HepG2 (cell line): ENCODE data around the gene PRDM15. TPM values are rescaled to one million over a fixed set of nuclear protein-coding genes. Genes with fewer than 3 reads are reported as not detected.

Experiments used
- ATAC-seq: fragments of 200-7000 bp; cut with Tn5 transposase; 3 replicates; pipeline ENCODE4 v1.9.1; 2020; ENCODE audit warnings: mild to moderate bottlenecking, moderate library complexity
- BruUV-seq: library from RNA; stranded (reverse); fragments of 400-500 nt; replicated peaks from 2 replicates; lab custom pipeline; 2021; lab: Mats Ljungman, UMichigan
- CTCF ChIA-PET: fragments of 300-600 bp; formaldehyde crosslinking; extraction: SDS; loops from one replicate; lab custom pipeline; 2021; ENCODE audit warnings: low total read pairs, inconsistent platforms, low intra/inter-chr PET ratio; lab: Yijun Ruan, JAX
- POLR2A ChIA-PET: fragments of 350-600 bp; sonication (Branson Sonifier 250); formaldehyde crosslinking; loops from one replicate; lab custom pipeline; 2020; ENCODE audit warnings: antibody characterized with exemption, inconsistent platforms; lab: Yijun Ruan, JAX
- DNase-seq: peaks from one replicate; pipeline ENCODE4 v3.0.0-alpha.2; 2015; ENCODE audit warnings: low spot score
- FAIRE-seq: peaks from 3 replicates; lab custom pipeline; 2011; peaks lifted over from hg19 to GRCh38; lab: Jason Lieb, UNC
- H2AFZ ChIP-seq: one replicate; pipeline ENCODE4 v1.6.1; 2011; ENCODE audit warnings: low read length, inconsistent platforms
- H3K27ac ChIP-seq: fragments of 300-600 bp; 3 replicates; pipeline ENCODE4 v1.8.0; 2011; ENCODE audit warnings: mixed run types, mild to moderate bottlenecking, mixed read lengths, low read length, inconsistent platforms; ENCODE audit not compliant: insufficient read depth; ENCODE audit errors: extremely low read length
- H3K27me3 ChIP-seq, 2 experiments: fragments of 200-600 bp in 1 of 2; 2 replicates in 1 of 2; 3 replicates in 1 of 2; pipeline versions ENCODE4 v1.6.0 to v1.8.0; 2011; ENCODE audit warnings: low read length in 2 of 2, mild to moderate bottlenecking in 2 of 2, moderate library complexity in 2 of 2, inconsistent platforms in 1 of 2; ENCODE audit not compliant: insufficient read depth in 2 of 2, control insufficient read depth in 1 of 2
- H3K36me3 ChIP-seq, 2 experiments: fragments of 200-600 bp in 1 of 2; replicated peaks in 1 of 2; 2 replicates in 1 of 2; 3 replicates in 1 of 2; pipeline versions ENCODE4 v1.5.1 to v1.8.0; 2011; ENCODE audit warnings: low read length in 2 of 2, inconsistent platforms in 1 of 2; ENCODE audit not compliant: insufficient read depth in 2 of 2, control insufficient read depth in 1 of 2
- H3K4me1 ChIP-seq: 2 replicates; pipeline ENCODE4 v1.5.1; 2012; ENCODE audit warnings: low read length, inconsistent platforms; ENCODE audit not compliant: insufficient read depth
- H3K4me2 ChIP-seq: 2 replicates; pipeline ENCODE4 v1.6.0; 2011; ENCODE audit warnings: low read depth, low read length, inconsistent platforms
- H3K4me3 ChIP-seq, 3 experiments: fragments of 200-600 bp in 1 of 3; sonication (generic), shearing (Covaris generic) in 1 of 3; replicated peaks in 1 of 3; 2 replicates each; pipeline ENCODE4 v1.5.1; 2011 to 2016; ENCODE audit warnings: low read length in 3 of 3, inconsistent platforms in 2 of 3, low read depth in 2 of 3, mild to moderate bottlenecking in 2 of 3, control low read depth in 1 of 3, mixed read lengths in 1 of 3; ENCODE audit not compliant: insufficient read depth in 1 of 3
- H3K79me2 ChIP-seq: one replicate; pipeline ENCODE4 v1.6.1; 2011; ENCODE audit warnings: low read length, inconsistent platforms; ENCODE audit not compliant: insufficient read depth
- H3K9ac ChIP-seq: 2 replicates; pipeline ENCODE4 v1.6.0; 2011; ENCODE audit warnings: mild to moderate bottlenecking, low read depth, low read length, inconsistent platforms; ENCODE audit not compliant: insufficient read depth
- H3K9me3 ChIP-seq: 2 replicates; pipeline ENCODE4 v1.5.1; 2012; ENCODE audit warnings: mild to moderate bottlenecking, low read length
- H4K20me1 ChIP-seq: 2 replicates; pipeline ENCODE4 v1.6.0; 2011; ENCODE audit warnings: inconsistent platforms, mild to moderate bottlenecking, low read length, moderate library complexity; ENCODE audit not compliant: insufficient read depth
- ARNT ChIP-seq: fragments of 450-650 bp; IDR thresholded peaks from 2 replicates; pipeline ENCODE4 v1.6.1; 2017
- CENPBD1 ChIP-seq: sonication (generic); formaldehyde crosslinking; IDR thresholded peaks from 2 replicates; pipeline ENCODE4 v1.8.0; 2022; ENCODE audit warnings: missing genetic modification reagents, low read depth, mild to moderate bottlenecking, borderline replicate concordance
- GATA4 ChIP-seq: sonication (generic); IDR thresholded peaks from 2 replicates; pipeline ENCODE4 v1.6.1; 2016; ENCODE audit warnings: antibody characterized with exemption, low read depth, borderline replicate concordance
- KLF13 ChIP-seq: sonication (generic); formaldehyde crosslinking; IDR thresholded peaks from 2 replicates; pipeline ENCODE4 v1.4.0; 2020; ENCODE audit warnings: mild to moderate bottlenecking, missing genetic modification reagents
- KLF16 ChIP-seq, 2 experiments: sonication (generic) in 1 of 2; formaldehyde crosslinking in 1 of 2; IDR thresholded peaks; 2 replicates each; pipeline versions ENCODE4 v1.6.1 to v1.8.0; 2016 to 2023; ENCODE audit warnings: missing genetic modification reagents in 2 of 2, missing compliant biosample characterization in 1 of 2
- MLLT10 ChIP-seq: sonication (generic); formaldehyde crosslinking; IDR thresholded peaks from 2 replicates; pipeline ENCODE4 v1.4.0; 2020; ENCODE audit warnings: missing genetic modification reagents
- REST ChIP-seq, 2 experiments: IDR thresholded peaks; 2 replicates each; pipeline ENCODE4 v1.6.1; 2011 to 2012; ENCODE audit warnings: low read length in 2 of 2, borderline replicate concordance in 1 of 2, low read depth in 1 of 2, mild to moderate bottlenecking in 1 of 2, moderate library complexity in 1 of 2
- SAFB2 ChIP-seq: sonication (generic); formaldehyde crosslinking; IDR thresholded peaks from 2 replicates; pipeline ENCODE4 v1.5.1; 2020; ENCODE audit warnings: missing genetic modification reagents, low read depth, mild to moderate bottlenecking, borderline replicate concordance
- SMARCE1 ChIP-seq: fragments of 450-650 bp; IDR thresholded peaks from 2 replicates; pipeline ENCODE4 v1.6.1; 2017; ENCODE audit warnings: borderline replicate concordance
- SNAI1 ChIP-seq: sonication (generic); formaldehyde crosslinking; IDR thresholded peaks from 2 replicates; pipeline ENCODE4 v1.5.0; 2020; ENCODE audit warnings: mild to moderate bottlenecking, missing genetic modification reagents, borderline replicate concordance
- WIZ ChIP-seq: sonication (generic); formaldehyde crosslinking; IDR thresholded peaks from 2 replicates; pipeline ENCODE4 v1.5.1; 2020; ENCODE audit warnings: mild to moderate bottlenecking, missing genetic modification reagents
- ZBTB14 ChIP-seq: sonication (generic); formaldehyde crosslinking; IDR thresholded peaks from 2 replicates; pipeline ENCODE4 v1.4.0; 2020; ENCODE audit warnings: missing genetic modification reagents
- ZNF44 ChIP-seq: sonication (generic); formaldehyde crosslinking; IDR thresholded peaks from 2 replicates; pipeline ENCODE4 v1.5.1; 2020; ENCODE audit warnings: mild to moderate bottlenecking, missing genetic modification reagents
- ZNF543 ChIP-seq: sonication (generic); formaldehyde crosslinking; IDR thresholded peaks from 2 replicates; pipeline ENCODE4 v1.4.0; 2020; ENCODE audit warnings: mild to moderate bottlenecking, missing genetic modification reagents
- ZNF567 ChIP-seq: sonication (generic); formaldehyde crosslinking; IDR thresholded peaks from 2 replicates; pipeline ENCODE4 v1.8.1; 2023; ENCODE audit warnings: mild to moderate bottlenecking, missing genetic modification reagents, borderline replicate concordance
- WGBS: methylation state at CpG from one replicate; pipeline ENCODE4 v1.1.6; 2017; ENCODE audit warnings: low lambda C conversion rate; 5-methylcytosine and 5-hydroxymethylcytosine counted together
- in situ Hi-C: cut with HindIII; loops from 2 replicates; pipeline ENCODE4 v1.10.0; 2017; ENCODE audit warnings: low pct_unique_long_range_greater_than_20kb; ENCODE audit not compliant: extremely low pct_ligation_motif_present
- intact Hi-C: fragments of 100-400 bp; cut with micrococcal nuclease; formaldehyde crosslinking; loops from one replicate; pipeline ENCODE4 v1.10.0; 2022; ENCODE audit not compliant: unreplicated experiment
- polyA plus RNA-seq, 8 experiments: library from polyadenylated mRNA; depleted of rRNA in 3 of 8; stranded (reverse) in 7 of 8; unstranded in 1 of 8; fragments of >200 nt; fragmentation: Illumina TruSeq in 4 of 8; extraction: Trizol in 4 of 8; gene quantifications; 2 replicates each; pipeline versions ENCODE4 v1.2.1 to v1.2.3, GENCODE V29; 2011 to 2016; ENCODE audit warnings: low read depth in 4 of 8, missing spikeins in 1 of 8, mixed read lengths in 1 of 8; ENCODE audit not compliant: insufficient read depth in 1 of 8
- total RNA-seq, 5 experiments: library from RNA; depleted of rRNA; stranded (reverse); fragments of >200 nt; fragmentation: Illumina TruSeq; extraction: Trizol; gene quantifications; 2 replicates each; pipeline ENCODE4 v1.2.3, GENCODE V29; 2016; ENCODE audit warnings: low read depth in 1 of 5

Gene PRDM15
- total and polyA plus RNA-seq, 2 of the 13 experiments (the other 11 are each of a cell fraction or from before 2014, with no cell fraction given) = 4.0 to 6.9 TPM

GRCh38 chr21:41894511-41894910 is 15.4 kb upstream of the PRDM15 start:
- Histone ChIP-seq H3K79me2 (no peaks in the 10 kb centered on the region), H3K4me3 (no peak overlapping the region), H4K20me1 (no peaks in the 10 kb centered on the region), H3K36me3 (peaks cover 1 to 15% of the 10 kb centered on the region in 2 experiments; a peak in 3 of 5 replicates), H3K27ac (no peak overlapping the region), H3K4me1 (no peaks in the 10 kb centered on the region), H3K9ac (no peak overlapping the region), H3K9me3 (no peaks in the 10 kb centered on the region), H3K4me2 (no peak overlapping the region), H2AFZ (no peak overlapping the region), H3K27me3 (no peaks in the 10 kb centered on the region)
- 90% methylated on average over 8 of the region's 9 CpGs for WGBS
- ChIA-PET CTCF (no interaction called here), POLR2A (no interaction called here)
- ATAC-seq (no peak), DNase-seq (no peak), FAIRE-seq (no peak)
- intact Hi-C loops (no loop called here), in situ Hi-C loops (no loop called here)
- BruUV-seq = no TSS peak
- TF ChIP-seq ARNT (no peak), ZBTB14 (CRISPR knock-in tag) (no peak)

GRCh38 chr21:41892726-41893125 is 13.6 kb upstream of the PRDM15 start:
- BruUV-seq = no TSS peak
- H3K27me3 ChIP-seq = no peaks in the 10 kb centered on the region
- DNase-seq (no peak), FAIRE-seq (no peak), ATAC-seq (no peak)
- intact Hi-C loops = no loop called here
- H3K4me2 ChIP-seq = no peak overlapping the region
- no peak overlapping the region for H3K27ac ChIP-seq
- no peaks in the 10 kb centered on the region for H4K20me1 ChIP-seq
- H3K4me1 ChIP-seq = no peaks in the 10 kb centered on the region
- H3K9me3 ChIP-seq = no peaks in the 10 kb centered on the region
- no peak overlapping the region for H3K9ac ChIP-seq
- no peak overlapping the region for H2AFZ ChIP-seq
- ChIA-PET POLR2A (no interaction called here), CTCF (no interaction called here)
- H3K79me2 ChIP-seq = no peaks in the 10 kb centered on the region
- no peak overlapping the region for H3K4me3 ChIP-seq
- in situ Hi-C loops = no loop called here
- WGBS = 95% methylated on average over 11 of the region's 16 CpGs
- H3K36me3 ChIP-seq = peaks cover 0 to 13% of the 10 kb centered on the region in 2 experiments; a peak in 2 of 5 replicates
- TF ChIP-seq CENPBD1 (CRISPR knock-in tag) = no peak
- no peak for TF ChIP-seq ZNF543 (CRISPR knock-in tag)
- no peak for TF ChIP-seq KLF13
- no peak for TF ChIP-seq REST (IDR thresholded peaks at IDR 0.05; ENCODE audit: borderline replicate concordance in 1 of 2, low read depth in 1 of 2, low read length in 2 of 2)
- no peak for TF ChIP-seq WIZ (CRISPR knock-in tag)
- TF ChIP-seq ZNF567 (CRISPR knock-in tag) = no peak
- no peak for TF ChIP-seq SNAI1 (CRISPR knock-in tag)
- no peak for TF ChIP-seq GATA4
- TF ChIP-seq KLF16 (CRISPR knock-in tag; IDR thresholded peaks at IDR 0.05) = no peak
- no peak for TF ChIP-seq SMARCE1
- no peak for TF ChIP-seq SAFB2 (CRISPR knock-in tag)
- no peak for TF ChIP-seq ZNF44 (CRISPR knock-in tag)
- no peak for TF ChIP-seq MLLT10 (CRISPR knock-in tag)
